GM11168 (cell line): ENCODE data around the gene UNC13B.
"Not testable (repeated sequence)": the region's sequence is repeated elsewhere in the genome, so short reads cannot be mapped to it uniquely, and the experiment has no call there.

Source experiments
- in situ Hi-C: fragments of 300-500 bp; cut with MboI; formaldehyde crosslinking; loops from one replicate; pipeline ENCODE4 v1.12.0; 2022; ENCODE audit warnings: low sequenced_read_pairs; ENCODE audit not compliant: unreplicated experiment

UNC13B gene

DNA sequence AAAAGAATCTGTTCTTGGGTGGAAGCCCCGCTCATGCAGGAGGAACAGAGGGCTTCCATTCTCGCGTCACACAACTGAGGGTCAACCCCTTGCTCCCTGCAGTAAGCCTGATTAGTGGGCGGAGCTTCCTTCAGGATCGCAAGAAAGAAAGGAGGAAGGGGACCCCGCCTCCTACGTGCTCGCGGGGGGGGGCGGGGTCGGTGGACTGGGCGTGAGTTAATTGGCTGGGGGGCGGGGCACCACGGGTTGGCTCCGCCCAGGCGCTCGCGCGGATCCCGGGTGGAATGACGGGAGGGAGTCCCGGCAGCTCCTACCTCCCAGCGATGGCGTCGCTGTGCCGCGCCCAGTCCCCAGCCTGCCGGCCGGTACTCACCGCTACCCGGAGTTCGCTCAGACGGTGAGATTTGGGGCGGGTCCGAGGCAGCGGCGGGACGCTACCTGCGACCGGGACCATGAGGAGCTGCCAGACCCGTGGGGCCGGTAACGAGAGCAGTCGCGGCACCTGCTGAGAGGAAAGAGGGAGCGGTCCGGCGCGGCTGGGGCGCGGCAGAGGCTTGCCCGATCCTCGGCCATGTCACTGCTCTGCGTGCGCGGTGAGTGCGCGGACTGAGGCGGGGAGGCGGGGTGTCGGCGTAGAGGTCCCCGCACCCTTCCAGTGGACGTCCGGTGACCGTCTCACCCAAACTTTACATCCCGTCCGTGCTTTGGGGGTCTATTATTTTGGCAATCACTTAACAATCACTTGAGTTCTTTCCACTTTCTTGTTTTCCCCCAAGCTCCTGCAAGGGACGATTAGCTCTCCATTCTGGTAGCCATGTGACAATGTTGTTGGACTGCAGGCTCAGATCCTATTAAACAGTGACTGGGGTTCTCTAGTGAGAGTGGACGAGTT, at the start of gene UNC13B:
UNC13B (plus strand) TSS at position 297 of the 892 bp plus-strand sequence; CDS start at position 572, 275 bp downstream.
- in situ Hi-C loops: no loop called here

DNA sequence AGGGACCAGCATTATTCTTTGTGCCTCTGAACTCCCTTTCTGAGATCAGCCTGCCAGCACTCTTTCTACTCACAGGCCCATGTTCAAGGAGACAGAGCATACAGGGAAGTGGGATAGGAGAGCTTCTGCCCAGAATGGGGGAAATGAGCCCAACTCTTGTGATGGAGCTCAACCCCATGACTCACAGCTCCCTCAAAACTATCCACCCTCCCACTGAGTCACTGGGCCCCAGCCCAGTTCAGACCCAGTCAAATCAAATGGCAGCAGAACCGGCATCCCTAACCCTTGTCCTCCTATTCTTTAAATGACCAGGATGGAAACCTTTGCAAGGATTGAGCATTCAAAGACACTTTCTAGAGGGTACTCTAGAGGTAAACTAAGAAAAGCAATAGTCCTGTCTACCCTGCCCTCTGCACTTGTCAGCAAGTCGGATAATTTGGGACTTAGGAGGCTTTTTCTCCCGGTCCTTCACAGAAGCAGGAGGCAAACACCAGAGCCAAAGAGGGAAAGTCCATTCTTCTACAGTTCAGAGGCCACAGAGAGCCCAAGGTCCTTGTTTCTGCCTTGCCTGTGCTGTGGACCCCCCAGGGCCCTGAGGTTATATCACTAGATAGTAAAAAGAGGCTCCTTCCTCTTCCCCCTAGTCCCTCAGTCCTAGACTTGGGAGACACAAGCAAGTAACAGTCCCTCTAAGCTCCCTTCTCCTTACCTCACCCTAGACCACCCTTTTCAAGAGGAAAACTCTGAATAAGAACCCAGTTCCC, 49.4 kb upstream of the UNC13B start:
- in situ Hi-C loops: loop anchor here (10.0 kb wide), 1 partner anchor 152 kb away; no protein-coding TSS in a partner anchor

DNA sequence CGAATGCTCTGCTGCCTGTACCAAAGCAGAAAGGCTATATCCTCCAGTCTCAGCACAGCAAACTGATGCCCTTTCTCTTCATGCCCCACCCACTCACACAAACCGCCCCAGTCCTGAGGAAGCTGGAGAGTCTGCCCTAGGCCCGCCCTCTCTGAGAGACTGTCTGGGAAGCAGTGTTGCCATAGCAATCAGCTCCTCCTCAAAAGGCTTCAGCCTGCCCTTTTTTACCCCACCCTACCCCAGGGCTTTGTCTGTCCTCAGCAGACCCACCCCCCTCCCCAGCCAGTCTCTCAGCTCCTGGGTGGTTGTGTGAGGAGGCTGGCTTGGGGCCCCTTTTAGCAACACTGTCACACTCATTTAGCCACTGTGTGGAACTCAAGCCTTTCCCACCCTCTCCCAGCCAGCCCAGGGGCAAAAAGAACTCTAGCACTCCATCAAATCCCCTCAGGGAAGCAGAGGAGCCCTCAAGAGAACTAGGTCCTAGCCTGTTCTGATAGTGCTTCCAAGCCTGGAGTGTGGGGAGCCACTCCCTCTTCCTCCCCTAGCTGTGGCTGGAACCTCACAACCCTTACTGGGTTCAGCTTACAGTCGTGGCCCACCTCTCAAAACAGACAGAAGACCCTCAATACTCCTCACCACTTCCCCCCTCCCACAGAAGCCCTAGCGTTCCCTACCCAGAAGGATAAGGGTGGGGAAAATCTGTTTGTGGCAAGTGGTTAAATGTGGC, 47.5 kb upstream of the UNC13B start:
- in situ Hi-C loops: loop anchor here (10.0 kb wide), 1 partner anchor 151 kb away; no protein-coding TSS in a partner anchor

DNA sequence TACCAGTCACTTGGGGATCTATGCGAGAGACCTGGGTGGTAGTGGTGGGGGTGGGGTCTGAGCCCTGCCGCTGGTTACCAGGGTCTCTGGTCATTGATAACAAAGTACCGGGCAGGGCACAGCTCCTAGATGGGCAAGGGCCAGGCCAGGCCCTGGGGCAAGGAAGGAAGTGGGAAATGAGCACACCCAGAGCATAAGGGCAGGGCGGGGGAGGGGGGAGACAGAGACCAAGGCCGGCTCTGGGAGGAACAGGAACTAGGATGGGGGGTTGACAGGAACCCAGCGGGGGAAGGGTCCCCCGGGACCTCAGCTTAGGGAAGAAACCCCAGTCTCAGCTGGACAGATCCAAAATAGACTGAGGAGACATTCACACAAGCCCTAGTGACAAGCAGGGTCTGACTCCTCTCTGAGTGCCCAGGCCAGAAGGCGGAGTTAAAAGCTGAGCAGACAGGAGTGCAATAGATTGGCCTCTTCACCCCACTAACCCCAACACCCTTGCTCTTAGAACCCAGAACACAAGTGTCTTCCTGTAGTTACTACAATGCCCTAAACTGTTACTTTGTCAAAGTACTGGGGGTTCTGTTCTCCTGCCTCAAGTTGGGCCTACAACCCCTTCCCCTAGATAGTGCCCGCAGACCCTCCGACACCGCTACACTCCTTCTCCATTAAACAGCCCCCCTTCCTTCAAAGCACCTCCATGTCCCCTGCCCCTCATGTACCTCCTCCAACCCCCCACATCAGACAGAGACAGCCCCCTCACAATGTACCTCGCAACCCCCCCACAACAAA, 46.8 kb upstream of the UNC13B start:
- in situ Hi-C loops: loop anchor here (10.0 kb wide), 1 partner anchor 150 kb away; no protein-coding TSS in a partner anchor

GRCh38 chr9:35115680-35116538, 45.9 kb upstream of the UNC13B start, which contains the start of gene ATOSB:
Gene ATOSB (minus strand): TSS chr9:35115862. CDS start chr9:35108274, 7,588 bp downstream.
- in situ Hi-C loops: loop anchor here (10.0 kb wide), 1 partner anchor 149 kb away; no protein-coding TSS in a partner anchor

DNA sequence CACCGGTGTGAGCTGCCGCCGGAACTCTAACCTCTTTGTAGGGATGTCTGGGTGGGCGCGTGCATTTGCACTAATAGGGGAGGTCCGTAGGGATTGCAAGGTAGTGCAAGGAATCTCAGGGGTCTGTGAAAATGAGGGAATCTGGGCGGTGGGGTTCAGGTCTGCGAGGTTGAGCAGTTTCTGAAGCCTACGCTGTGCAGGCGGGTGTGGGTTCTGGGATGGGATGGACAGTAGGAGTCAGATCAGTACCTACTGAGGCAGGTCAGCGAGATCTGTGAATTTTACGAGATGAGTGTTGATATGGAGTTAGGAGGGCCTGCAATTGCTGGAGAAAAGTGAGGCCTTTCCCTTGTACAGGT, 45.3 kb upstream of the UNC13B start:
- in situ Hi-C loops: loop anchor here (10.0 kb wide), 1 partner anchor 148 kb away; no protein-coding TSS in a partner anchor

GRCh38 chr9:35116898-35117551, 44.8 kb upstream of the UNC13B start:
- in situ Hi-C loops: loop anchor here (10.0 kb wide), 1 partner anchor 148 kb away; no protein-coding TSS in a partner anchor

- in situ Hi-C loops: no loop called here
Measured at GRCh38 chr9:35134920-35135319, 26.9 kb upstream of the UNC13B start.

DNA sequence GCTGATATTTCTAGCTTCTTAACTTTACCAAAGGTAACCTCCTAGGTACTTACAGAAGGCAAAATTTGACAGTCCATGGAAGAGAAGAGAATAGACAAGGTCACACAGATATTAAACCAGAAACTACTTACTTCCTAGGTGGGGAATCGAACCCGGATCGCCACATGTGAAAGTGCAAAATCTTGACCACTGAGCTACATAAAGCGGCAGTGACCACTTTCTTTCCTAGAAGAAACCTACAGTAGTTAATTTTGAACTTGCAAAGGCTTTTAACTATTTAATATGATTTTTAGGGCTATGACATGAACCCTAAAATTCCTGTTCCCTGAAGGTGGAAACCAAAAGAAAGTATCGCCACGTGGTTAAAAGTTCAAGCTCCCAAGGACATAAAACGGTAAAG, 25.8 kb upstream of the UNC13B start:
- in situ Hi-C loops: no loop called here

- in situ Hi-C loops: no loop called here
Measured at GRCh38 chr9:35136866-35137265, 24.9 kb upstream of the UNC13B start.

DNA sequence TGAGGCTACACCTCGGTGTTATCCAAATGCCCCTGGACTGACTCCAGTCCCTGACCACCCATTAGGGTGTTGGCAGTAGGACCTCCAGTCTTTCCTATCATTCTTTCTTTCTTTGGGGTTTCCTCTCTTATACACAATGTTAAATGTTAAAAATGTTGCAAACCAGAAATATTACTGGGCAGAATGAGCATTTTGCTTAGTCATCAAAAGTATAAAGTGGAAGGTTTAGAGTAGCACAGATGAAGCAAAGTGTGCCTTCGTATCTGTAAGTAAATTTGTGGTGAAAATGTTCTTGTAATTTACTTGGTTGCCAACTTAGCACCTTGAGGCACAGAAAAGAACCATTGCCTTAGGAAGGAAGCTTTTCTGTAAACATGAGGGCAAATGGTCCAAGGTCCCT, 21.7 kb upstream of the UNC13B start:
- in situ Hi-C loops: no loop called here

DNA sequence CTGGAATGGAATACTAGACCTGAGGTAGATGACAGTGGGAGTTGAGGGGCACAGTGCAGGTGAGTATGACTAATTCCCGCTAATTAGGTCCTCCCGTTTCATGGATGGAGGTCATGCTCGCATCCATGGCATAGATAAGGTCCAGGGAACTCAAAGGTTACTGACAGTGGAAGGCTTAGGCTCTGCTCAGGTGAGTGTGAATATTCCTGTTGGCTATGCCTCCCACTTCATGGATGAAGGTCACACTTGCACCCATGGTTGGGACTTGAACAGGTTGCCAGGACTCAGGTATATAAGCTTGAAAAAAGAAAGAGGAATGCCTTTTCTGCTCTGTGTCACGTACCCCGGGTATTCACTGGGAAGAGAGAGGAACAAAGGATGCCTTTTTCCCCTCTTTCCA, 19.8 kb upstream of the UNC13B start:
- in situ Hi-C loops: no loop called here

- in situ Hi-C loops: not testable (repeated sequence)
Measured at GRCh38 chr9:35147941-35148563, 13.8 kb upstream of the UNC13B start.

GRCh38 chr9:35152926-35153325, 8.9 kb upstream of the UNC13B start:
- in situ Hi-C loops: no loop called here

GRCh38 chr9:35156781-35157180, 5.0 kb upstream of the UNC13B start:
- in situ Hi-C loops: no loop called here

- in situ Hi-C loops: not testable (repeated sequence)
Measured at GRCh38 chr9:35157836-35158235, 4.0 kb upstream of the UNC13B start.

DNA sequence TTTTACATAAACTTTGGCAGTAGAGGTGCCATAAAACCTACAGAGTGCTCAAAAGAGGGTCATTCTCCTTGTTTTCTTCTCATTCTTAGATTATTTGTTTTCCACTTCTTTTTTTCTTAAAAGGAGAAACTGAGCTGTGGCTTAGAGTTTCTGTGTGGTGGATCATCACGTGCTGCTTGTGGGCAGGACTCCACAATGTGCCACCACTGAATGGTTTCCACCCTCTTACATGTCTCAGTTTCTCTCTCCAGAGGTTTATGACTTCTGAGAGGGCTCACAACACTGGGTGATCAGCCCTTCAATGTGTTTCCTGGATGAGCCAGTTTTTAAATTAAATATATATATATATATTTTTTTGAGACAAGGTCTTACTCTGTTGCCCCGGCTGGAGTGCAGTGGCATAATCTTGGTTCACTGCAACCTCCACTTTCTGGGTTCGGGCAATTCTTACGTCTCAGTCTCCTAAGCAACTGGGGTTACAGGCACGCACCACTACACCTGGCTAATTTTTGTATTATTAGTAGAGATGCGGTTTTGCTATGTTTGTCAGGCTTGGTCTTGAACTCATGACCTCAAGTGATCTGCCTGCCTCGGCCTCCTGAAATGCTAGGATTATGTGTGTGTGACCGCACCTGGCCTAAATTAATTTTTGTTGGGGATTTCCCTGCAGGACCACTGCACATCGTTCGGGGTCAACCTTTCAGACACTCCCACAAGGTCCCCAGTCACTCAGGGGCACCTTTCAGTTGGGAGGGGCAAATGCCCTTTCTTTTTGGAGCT, 3.1 kb upstream of the UNC13B start:
- in situ Hi-C loops: no loop called here
